Measurements from ENCODE around the gene TMEM35B.
"Not testable (repeated sequence)": the region's sequence is repeated elsewhere in the genome, so short reads cannot be mapped to it uniquely, and the experiment has no call there.

DNA sequence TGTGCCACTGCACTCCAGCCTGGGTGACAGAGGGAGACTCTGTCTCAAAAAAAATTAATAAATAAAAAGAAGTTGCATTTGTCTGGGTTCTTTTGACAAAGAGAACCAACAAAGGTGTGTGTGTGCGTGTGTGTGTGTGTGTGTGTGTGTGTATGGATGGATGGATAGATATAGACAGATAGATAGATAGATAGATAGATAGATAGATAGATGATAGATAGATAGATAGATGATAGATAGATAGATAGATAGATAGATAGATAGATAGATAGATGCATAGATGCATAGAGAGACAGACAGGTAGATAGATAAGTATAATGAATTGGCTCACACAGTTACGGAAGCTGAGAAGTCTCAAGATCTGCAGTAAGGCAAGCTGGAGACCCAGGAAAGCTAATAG, 43.3 kb downstream of the TMEM35B start:
- not testable (repeated sequence) for TF ChIP-seq POLR2AphosphoS5 (IDR thresholded peaks at IDR 0.05; ENCODE audit: low read depth)
- TF ChIP-seq, protein P1, sequence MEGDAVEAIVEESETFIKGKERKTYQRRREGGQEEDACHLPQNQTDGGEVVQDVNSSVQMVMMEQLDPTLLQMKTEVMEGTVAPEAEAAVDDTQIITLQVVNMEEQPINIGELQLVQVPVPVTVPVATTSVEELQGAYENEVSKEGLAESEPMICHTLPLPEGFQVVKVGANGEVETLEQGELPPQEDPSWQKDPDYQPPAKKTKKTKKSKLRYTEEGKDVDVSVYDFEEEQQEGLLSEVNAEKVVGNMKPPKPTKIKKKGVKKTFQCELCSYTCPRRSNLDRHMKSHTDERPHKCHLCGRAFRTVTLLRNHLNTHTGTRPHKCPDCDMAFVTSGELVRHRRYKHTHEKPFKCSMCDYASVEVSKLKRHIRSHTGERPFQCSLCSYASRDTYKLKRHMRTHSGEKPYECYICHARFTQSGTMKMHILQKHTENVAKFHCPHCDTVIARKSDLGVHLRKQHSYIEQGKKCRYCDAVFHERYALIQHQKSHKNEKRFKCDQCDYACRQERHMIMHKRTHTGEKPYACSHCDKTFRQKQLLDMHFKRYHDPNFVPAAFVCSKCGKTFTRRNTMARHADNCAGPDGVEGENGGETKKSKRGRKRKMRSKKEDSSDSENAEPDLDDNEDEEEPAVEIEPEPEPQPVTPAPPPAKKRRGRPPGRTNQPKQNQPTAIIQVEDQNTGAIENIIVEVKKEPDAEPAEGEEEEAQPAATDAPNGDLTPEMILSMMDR (IDR thresholded peaks at IDR 0.05; ENCODE audit: insufficient read depth, low read length) = not testable (repeated sequence)

Data from HL-60 (cell line).